Fibroblast of skin of back (primary cell): Measurements from ENCODE around the gene FBP1.
"Not testable (repeated sequence)": the region's sequence is repeated elsewhere in the genome, so short reads cannot be mapped to it uniquely, and the experiment has no call there.

ENCODE experiments used
- DNase-seq: peaks from one replicate; pipeline ENCODE4 v3.0.0-alpha.2; 2013

The FBP1 gene

GRCh38 chr9:94612071-94612470 lies 27.2 kb downstream of the FBP1 start:
- no peak for DNase-seq

- DNase-seq = no peak
Observed at GRCh38 chr9:94611638-94612068, 27.7 kb downstream of the FBP1 start.

- DNase-seq = no peak
Observed at GRCh38 chr9:94610181-94610606, 29.1 kb downstream of the FBP1 start.

GRCh38 chr9:94607423-94607691 lies 32.0 kb downstream of the FBP1 start:
- DNase-seq = no peak

- no peak for DNase-seq
Observed at GRCh38 chr9:94606646-94607422, 32.5 kb downstream of the FBP1 start.

GRCh38 chr9:94603259-94604160 lies 35.8 kb downstream of the FBP1 start:
- DNase-seq = peak; percentile 43

- DNase-seq = no peak
Observed at GRCh38 chr9:94602666-94603065, 36.7 kb downstream of the FBP1 start.

- DNase-seq = no peak
Observed at GRCh38 chr9:94600715-94601114, 38.6 kb downstream of the FBP1 start.

GRCh38 chr9:94600258-94600657 lies 39.1 kb downstream of the FBP1 start:
- no peak for DNase-seq

GRCh38 chr9:94599102-94599501 lies 40.2 kb downstream of the FBP1 start:
- DNase-seq = no peak

GRCh38 chr9:94593459-94594345 lies 45.6 kb downstream of the FBP1 start, which contains the start of gene FBP2:
TSS of gene FBP2 (minus strand) at chr9:94593824. CDS start at chr9:94593726, 98 bp downstream.
- DNase-seq = no peak

GRCh38 chr9:94592683-94593082 lies 46.6 kb downstream of the FBP1 start:
- not testable (repeated sequence) for DNase-seq

- DNase-seq = no peak
Observed at GRCh38 chr9:94591876-94592275, 47.4 kb downstream of the FBP1 start.

GRCh38 chr9:94591046-94591545 lies 48.2 kb downstream of the FBP1 start:
- not testable (repeated sequence) for DNase-seq

- DNase-seq = no peak
Observed at GRCh38 chr9:94588681-94589080, 50.6 kb downstream of the FBP1 start.

GRCh38 chr9:94586814-94587213 lies 52.5 kb downstream of the FBP1 start:
- peak; percentile 40 for DNase-seq

GRCh38 chr9:94586316-94586715 lies 53.0 kb downstream of the FBP1 start:
- no peak for DNase-seq

GRCh38 chr9:94584555-94584954 lies 54.8 kb downstream of the FBP1 start:
- DNase-seq = no peak

GRCh38 chr9:94581728-94582127 lies 57.6 kb downstream of the FBP1 start:
- no peak for DNase-seq

- DNase-seq = no peak
Observed at GRCh38 chr9:94577571-94577970, 61.7 kb downstream of the FBP1 start.

- DNase-seq = no peak
Observed at GRCh38 chr9:94577036-94577435, 62.3 kb downstream of the FBP1 start.

- no peak for DNase-seq
Observed at GRCh38 chr9:94576131-94576530, 63.2 kb downstream of the FBP1 start.
